Measurements from ENCODE around the gene LCNL1. TPM values are rescaled to one million over a fixed set of nuclear protein-coding genes. Genes with fewer than 3 reads are reported as not detected.

The LCNL1 gene
- total RNA-seq, 1 experiment from 2014 or later = not detected

DNA sequence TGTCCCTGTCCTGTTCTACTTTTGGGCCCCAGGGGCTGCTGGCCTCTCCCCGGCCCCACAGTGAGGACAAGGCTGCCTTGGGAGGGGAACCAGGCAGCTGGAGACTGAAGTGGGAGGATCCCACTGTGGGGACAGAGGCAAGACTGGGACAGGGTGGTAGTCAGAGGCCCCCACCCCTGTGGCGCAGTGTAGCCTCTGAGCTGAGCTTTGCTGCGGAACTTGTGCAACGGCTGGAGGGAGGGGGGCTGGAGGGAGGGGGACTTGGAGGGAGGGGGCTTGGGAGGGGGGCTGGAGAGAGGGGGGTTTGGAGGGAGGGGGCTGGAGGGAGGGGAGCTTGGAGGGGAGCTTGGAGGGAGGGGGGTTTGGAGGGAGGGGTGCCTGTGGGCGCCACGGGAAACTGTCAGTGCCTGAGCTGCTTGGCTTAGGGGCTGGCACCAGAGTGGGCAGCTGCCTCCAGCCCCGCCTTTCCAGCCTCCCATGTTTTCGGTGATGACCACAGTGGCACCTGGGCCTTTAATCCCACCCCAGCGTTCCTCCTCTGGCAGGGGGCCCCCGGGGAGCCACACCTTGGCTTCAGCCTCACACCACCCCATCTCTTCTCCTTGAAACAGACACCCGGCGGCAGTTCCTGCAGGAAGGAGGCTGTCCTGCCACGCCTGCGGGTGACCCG lies 51.4 kb downstream of the LCNL1 start:
- ChIA-PET CTCF (interaction anchor here (0.5 to 3.1 kb wide), 22 partner anchors 8 to 368 kb away, joined by 3 to 24 read pairs (median 4); partner anchors contain the start of genes FBXW5 and RABL6), POLR2A (interaction anchor here (0.5 to 1.5 kb wide), 5 partner anchors 36 to 595 kb away, joined by 3 to 5 read pairs (median 4); partner anchors contain the start of genes AJM1, PAXX and SAPCD2)
- H3K27me3 Mint-ChIP-seq (ENCODE audit: insufficient read depth, unreplicated experiment) = no peaks in the 10 kb centered on the region
- no TSS peak for BruUV-seq (replicated peaks)
- H3K36me3 Mint-ChIP-seq (ENCODE audit: insufficient read depth, unreplicated experiment) = peaks cover 9% of the 10 kb centered on the region
- H3K4me3 Mint-ChIP-seq (ENCODE audit: unreplicated experiment) = peak overlapping the region; percentile 25
- intact Hi-C loops (cut with micrococcal nuclease) = loop anchor here (2.0 kb wide), 1 partner anchor 191 kb away; the partner anchor contains the start of gene AJM1
- no peak for TF ChIP-seq CTCF (IDR thresholded peaks at IDR 0.05; ENCODE audit: unreplicated experiment)
- H3K27ac Mint-ChIP-seq (ENCODE audit: low read depth, unreplicated experiment) = no peak overlapping the region
- no peaks in the 10 kb centered on the region for H3K9me3 Mint-ChIP-seq (ENCODE audit: unreplicated experiment)
- DNase-seq (ENCODE audit: unreplicated experiment) = no peak
- H3K4me1 Mint-ChIP-seq (ENCODE audit: insufficient read depth, unreplicated experiment) = peaks cover 6% of the 10 kb centered on the region

DNA sequence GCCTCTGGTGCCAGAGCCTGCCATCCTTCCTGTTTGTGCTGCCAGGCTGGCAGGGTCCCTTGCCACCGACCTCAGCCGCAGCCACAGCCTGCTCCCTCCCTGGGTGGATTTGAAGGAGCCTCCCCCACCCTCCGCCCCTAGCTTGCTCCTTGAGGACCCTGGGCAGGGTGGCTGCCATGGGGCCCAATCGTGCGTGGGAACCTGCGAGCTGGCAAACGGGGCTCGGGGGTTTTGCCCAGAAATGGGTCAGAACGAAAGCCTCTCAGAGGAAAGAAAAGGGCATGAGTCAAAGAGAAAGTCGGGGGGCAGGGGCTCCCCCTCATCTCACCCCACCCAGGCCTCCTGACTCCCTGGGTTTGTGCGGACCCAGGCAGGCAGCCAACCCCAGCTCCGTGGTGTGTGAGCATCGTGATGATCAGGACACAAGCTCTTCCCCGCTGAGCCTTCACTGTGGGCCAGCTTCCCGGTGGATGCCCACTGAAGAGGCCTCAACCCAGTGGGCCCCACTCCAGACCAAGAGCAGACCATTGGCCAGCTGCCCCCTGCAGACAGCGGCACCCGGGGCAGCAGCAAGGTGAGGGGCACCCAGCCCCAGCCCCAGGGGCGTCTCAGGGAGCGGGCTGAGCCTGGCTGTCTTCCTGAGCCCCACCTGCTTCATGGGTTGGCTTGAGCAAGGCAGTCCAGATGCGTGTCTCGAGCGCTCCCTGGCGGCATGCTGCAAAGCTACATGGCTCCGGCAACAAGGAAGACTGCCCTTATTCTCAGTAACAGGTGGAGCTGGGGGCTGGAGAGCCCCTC lies 52.1 kb downstream of the LCNL1 start:
- peak overlapping the region; percentile 25 for H3K4me3 Mint-ChIP-seq (ENCODE audit: unreplicated experiment)
- DNase-seq (ENCODE audit: unreplicated experiment) = peak; percentile 81
- intact Hi-C loops (cut with micrococcal nuclease) = loop anchor here (1.0 to 2.0 kb wide), 3 partner anchors 87 to 248 kb away; partner anchors contain the start of gene AJM1
- BruUV-seq (replicated peaks) = no TSS peak
- H3K27me3 Mint-ChIP-seq (ENCODE audit: insufficient read depth, unreplicated experiment) = no peaks in the 10 kb centered on the region
- peak; percentile 87 for TF ChIP-seq CTCF (IDR thresholded peaks at IDR 0.05; ENCODE audit: unreplicated experiment)
- H3K36me3 Mint-ChIP-seq (ENCODE audit: insufficient read depth, unreplicated experiment) = peaks cover 11% of the 10 kb centered on the region
- ChIA-PET POLR2A (interaction anchor here (0.8 to 1.5 kb wide), 10 partner anchors 8 to 235 kb away, joined by 3 to 5 read pairs (median 4); partner anchors contain the start of genes AJM1, ANAPC2, PAXX and SAPCD2), CTCF (interaction anchor here (0.5 to 3.1 kb wide), 40 partner anchors 9 to 519 kb away, joined by 3 to 27 read pairs (median 4); partner anchors contain the start of genes FBXW5, MAN1B1, RABL6 and SAPCD2)
- H3K27ac Mint-ChIP-seq (ENCODE audit: low read depth, unreplicated experiment) = no peak overlapping the region
- no peaks in the 10 kb centered on the region for H3K4me1 Mint-ChIP-seq (ENCODE audit: insufficient read depth, unreplicated experiment)
- no peaks in the 10 kb centered on the region for H3K9me3 Mint-ChIP-seq (ENCODE audit: unreplicated experiment)

Other genes with a start within 250 kb of the LCNL1 start
- not detected in 2 replicates for gene LCN10, start 240.1 kb upstream of the LCNL1 start, total RNA-seq (2022)
- not detected in 2 replicates for gene LCN6, start 234.5 kb upstream of the LCNL1 start, total RNA-seq (2022)
- not detected in 2 replicates for gene LCN8, start 224.8 kb upstream of the LCNL1 start, total RNA-seq (2022)
- gene LCN15, start 218.5 kb upstream of the LCNL1 start, total RNA-seq (2022) = not detected in 2 replicates
- 56.0 and 70.4 TPM in 2 replicates for gene TMEM141, start 191.6 kb upstream of the LCNL1 start, total RNA-seq (2022)
- gene CCDC183, start 186.7 kb upstream of the LCNL1 start, total RNA-seq (2022) = 0.26 and 1.3 TPM in 2 replicates
- gene RABL6, start 175.0 kb upstream of the LCNL1 start, total RNA-seq (2022) = 77.8 and 84.2 TPM in 2 replicates
- 5.6 and 5.7 TPM in 2 replicates for gene AJM1, start 140.5 kb upstream of the LCNL1 start, total RNA-seq (2022)
- 173 and 193 TPM in 2 replicates for gene PHPT1, start 133.6 kb upstream of the LCNL1 start, total RNA-seq (2022)
- 11.8 and 14.1 TPM in 2 replicates for gene MAMDC4, start 130.6 kb upstream of the LCNL1 start, total RNA-seq (2022)
- 480 and 581 TPM in 2 replicates for gene EDF1, start 116.7 kb upstream of the LCNL1 start, total RNA-seq (2022)
- 10.7 and 14.1 TPM in 2 replicates for gene TRAF2, start 96.5 kb upstream of the LCNL1 start, total RNA-seq (2022)
- gene FBXW5, start 38.3 kb upstream of the LCNL1 start, total RNA-seq (2022) = 88.8 and 100 TPM in 2 replicates
- 1.0 and 1.1 TPM in 2 replicates for gene C8G, start 37.8 kb upstream of the LCNL1 start, total RNA-seq (2022)
- gene LCN12, start 30.7 kb upstream of the LCNL1 start, total RNA-seq (2022) = 0.86 and 1.2 TPM in 2 replicates
- 1.1 and 1.8 TPM in 2 replicates for gene PTGDS, start 5.5 kb upstream of the LCNL1 start, total RNA-seq (2022)
- gene PAXX, start 9.4 kb downstream of the LCNL1 start, total RNA-seq (2022) = 43.6 and 57.9 TPM in 2 replicates
- gene CLIC3, start 13.6 kb downstream of the LCNL1 start, total RNA-seq (2022) = 1.2 and 4.2 TPM in 2 replicates
- 20.0 and 21.7 TPM in 2 replicates for gene ABCA2, start 45.2 kb downstream of the LCNL1 start, total RNA-seq (2022)
- 0.12 TPM in 1 of 2 replicates, not detected in the other for gene FUT7, start 49.1 kb downstream of the LCNL1 start, total RNA-seq (2022)
- gene NPDC1, start 63.2 kb downstream of the LCNL1 start, total RNA-seq (2022) = 161 and 171 TPM in 2 replicates
- gene ENTPD2, start 71.1 kb downstream of the LCNL1 start, total RNA-seq (2022) = 13.4 and 31.5 TPM in 2 replicates
- 5.7 and 15.7 TPM in 2 replicates for gene SAPCD2, start 87.6 kb downstream of the LCNL1 start, total RNA-seq (2022)
- gene UAP1L1, start 94.5 kb downstream of the LCNL1 start, total RNA-seq (2022) = 1.0 and 3.7 TPM in 2 replicates
- 46.5 and 49.1 TPM in 2 replicates for gene MAN1B1, start 104.0 kb downstream of the LCNL1 start, total RNA-seq (2022)
- 139 and 157 TPM in 2 replicates for gene DPP7, start 131.7 kb downstream of the LCNL1 start, total RNA-seq (2022)
- gene GRIN1, start 156.2 kb downstream of the LCNL1 start, total RNA-seq (2022) = 0.61 and 1.4 TPM in 2 replicates
- gene LRRC26, start 187.1 kb downstream of the LCNL1 start, total RNA-seq (2022) = not detected in 2 replicates
- gene TMEM210, start 189.1 kb downstream of the LCNL1 start, total RNA-seq (2022) = not detected in 2 replicates
- 42.1 and 43.6 TPM in 2 replicates for gene ANAPC2, start 205.6 kb downstream of the LCNL1 start, total RNA-seq (2022)
- 81.4 and 82.6 TPM in 2 replicates for gene SSNA1, start 205.7 kb downstream of the LCNL1 start, total RNA-seq (2022)
- 12.6 and 13.4 TPM in 2 replicates for gene TPRN, start 217.7 kb downstream of the LCNL1 start, total RNA-seq (2022)
- 31.4 and 35.6 TPM in 2 replicates for gene TMEM203, start 222.7 kb downstream of the LCNL1 start, total RNA-seq (2022)
- 16.6 and 18.0 TPM in 2 replicates for gene NDOR1, start 222.7 kb downstream of the LCNL1 start, total RNA-seq (2022)
- gene RNF208, start 239.2 kb downstream of the LCNL1 start, total RNA-seq (2022) = 2.5 and 3.1 TPM in 2 replicates
- gene CYSRT1, start 242.2 kb downstream of the LCNL1 start, total RNA-seq (2022) = 1.4 and 1.8 TPM in 2 replicates
- gene RNF224, start 244.5 kb downstream of the LCNL1 start, total RNA-seq (2022) = 0.16 and 0.44 TPM in 2 replicates
- not detected in 2 replicates for gene SLC34A3, start 247.9 kb downstream of the LCNL1 start, total RNA-seq (2022)